Transverse colon (tissue), 4 donors: ENCODE results near the gene MEGF8. TPM values are rescaled to one million over a fixed set of nuclear protein-coding genes. Genes with fewer than 3 reads are reported as not detected.
A peak's percentile ranks its signal among the peaks of the same experiment; 100 is the strongest.

Source experiments
- DNase-seq: peaks from one replicate; pipeline ENCODE4 v3.0.0-alpha.2; 2019
- H3K27ac ChIP-seq, 4 donors: fragments of 200-600 bp; sonication (generic); 2 replicates each; pipeline ENCODE4 v1.5.1; 2016 to 2018; ENCODE audit warnings: inconsistent platforms in 4 of 4
- H3K27me3 ChIP-seq: fragments of 200-600 bp; sonication (generic); 2 replicates; pipeline ENCODE4 v1.5.1; 2017; ENCODE audit warnings: inconsistent platforms
- H3K36me3 ChIP-seq, 4 donors: fragments of 200-600 bp; sonication (generic); 2 replicates each; pipeline ENCODE4 v1.5.1; 2017 to 2019; ENCODE audit warnings: inconsistent platforms in 4 of 4
- H3K4me1 ChIP-seq, 4 donors: fragments of 200-600 bp; sonication (generic); 2 replicates each; pipeline ENCODE4 v1.5.1; 2017 to 2020; ENCODE audit warnings: inconsistent platforms in 4 of 4
- H3K4me3 ChIP-seq, 4 donors: fragments of 200-600 bp; sonication (generic); 1 replicate in 1 of 4; 2 replicates in 3 of 4; pipeline versions ENCODE4 v1.5.1 to v1.6.1; 2017 to 2019; ENCODE audit warnings: inconsistent platforms in 4 of 4
- H3K9me3 ChIP-seq, 2 donors: fragments of 200-600 bp; sonication (generic); 2 replicates each; pipeline ENCODE4 v1.5.1; 2017 to 2019; ENCODE audit warnings: inconsistent platforms in 2 of 2
- CTCF ChIP-seq, 5 experiments: fragments of 200-600 bp in 3 of 5; fragments of 450-650 bp in 2 of 5; sonication (generic) in 3 of 5; IDR thresholded peaks; 1 replicate in 2 of 5; 2 replicates in 3 of 5; pipeline ENCODE4 v1.5.1; 2016 to 2017; ENCODE audit warnings: antibody characterized with exemption in 5 of 5, inconsistent platforms in 3 of 5, mild to moderate bottlenecking in 2 of 5, moderate library complexity in 1 of 5
- EP300 ChIP-seq: sonication (generic); formaldehyde crosslinking; IDR thresholded peaks from one replicate; pipeline ENCODE4 v1.6.1; 2017; ENCODE audit warnings: antibody characterized with exemption, low read depth
- POLR2A ChIP-seq: fragments of 450-650 bp; IDR thresholded peaks from one replicate; pipeline ENCODE4 v1.6.1; 2016; ENCODE audit warnings: antibody characterized with exemption, mild to moderate bottlenecking, moderate library complexity
- POLR2AphosphoS5 ChIP-seq, 3 donors: sonication (generic); formaldehyde crosslinking; IDR thresholded peaks; one replicate each; pipeline ENCODE4 v1.6.1; 2016; ENCODE audit warnings: antibody characterized with exemption in 3 of 3
- WGBS, 2 donors: methylation state at CpG; one replicate each; pipeline ENCODE4 v1.1.5; 2018; ENCODE audit warnings: low coverage in 1 of 2; 5-methylcytosine and 5-hydroxymethylcytosine counted together
- in situ Hi-C, 4 donors: fragments of 200-750 bp; cut with MboI; loops; one replicate each; pipeline versions ENCODE4 v1.15.0 to v1.15.1; 2017; ENCODE audit warnings: low sequenced_read_pairs in 3 of 4, low pct_ligation_motif_present in 1 of 4, low pct_unique_long_range_greater_than_20kb in 1 of 4
- intact Hi-C: fragments of 100-400 bp; cut with DNase I; formaldehyde crosslinking; loops from one replicate; pipeline ENCODE4 v1.15.1; 2023; ENCODE audit warnings: low total_unique reads
- total RNA-seq, 4 donors: library from RNA; depleted of rRNA; stranded (reverse); fragments of >200 nt; gene quantifications; one replicate each; pipeline ENCODE4 v1.1.0, GENCODE V29; 2016

Gene MEGF8
- total RNA-seq, 4 donors from 2014 or later, result 15.3 to 40.4 (median 22.8) TPM

GRCh38 chr19:42277821-42278451, 47.5 kb upstream of the MEGF8 start:
- Histone ChIP-seq H3K36me3 (peaks cover 0 to 12% (median 0%) of the 10 kb centered on the region in 4 donors), H3K4me1 (peaks cover 40 to 71% (median 55%) of the 10 kb centered on the region in 4 donors), H3K27ac (peak overlapping the region; percentile 91 to 99 (median 92)), H3K4me3 (no peak overlapping the region), H3K9me3 (no peaks in the 10 kb centered on the region), H3K27me3 (no peaks in the 10 kb centered on the region)
- no peak for DNase-seq
- intact Hi-C loops (loop anchor here (2.0 kb wide), 1 partner anchor 31 kb away; no protein-coding TSS in a partner anchor), in situ Hi-C loops (no loop called here)
- 17 to 52% methylated on average over 1 to 10 of the region's 10 CpGs for WGBS, 2 donors
- TF ChIP-seq CTCF (IDR thresholded peaks at IDR 0.05) (no peak), POLR2AphosphoS5 (IDR thresholded peaks at IDR 0.05) (no peak), POLR2A (no peak), EP300 (no peak)

- Histone ChIP-seq H3K4me1 (peaks cover 43 to 75% (median 60%) of the 10 kb centered on the region in 4 donors), H3K27me3 (no peaks in the 10 kb centered on the region), H3K4me3 (no peak overlapping the region), H3K9me3 (no peaks in the 10 kb centered on the region), H3K27ac (peak overlapping the region; percentile 91 to 99 (median 92)), H3K36me3 (peaks cover 0 to 11% (median 0%) of the 10 kb centered on the region in 4 donors)
- DNase-seq, result no peak
- intact Hi-C loops, result loop anchor here (2.0 kb wide), 1 partner anchor 32 kb away; no protein-coding TSS in a partner anchor
- in situ Hi-C loops, result no loop called here
- WGBS, 2 donors, result 65 to 69% methylated on average over 4 to 5 of the region's 5 CpGs
- TF ChIP-seq EP300, result no peak
- no peak for TF ChIP-seq POLR2A
- TF ChIP-seq CTCF (IDR thresholded peaks at IDR 0.05), result no peak
- TF ChIP-seq POLR2AphosphoS5 (IDR thresholded peaks at IDR 0.05), result no peak
Measured at GRCh38 chr19:42278452-42279154, 46.8 kb upstream of the MEGF8 start.

GRCh38 chr19:42279155-42279901, 46.1 kb upstream of the MEGF8 start:
- intact Hi-C loops, result loop anchor here (2.0 kb wide), 1 partner anchor 33 kb away; no protein-coding TSS in a partner anchor
- TF ChIP-seq CTCF (IDR thresholded peaks at IDR 0.05) (no peak), EP300 (no peak), POLR2AphosphoS5 (IDR thresholded peaks at IDR 0.05) (no peak), POLR2A (no peak)
- 10 to 23% methylated on average over 6 of the region's 6 CpGs for WGBS, 2 donors
- in situ Hi-C loops, result no loop called here
- H3K27me3 ChIP-seq, result no peaks in the 10 kb centered on the region
- peak overlapping the region; percentile 91 to 99 (median 92) for H3K27ac ChIP-seq
- peaks cover 0 to 4% (median 0%) of the 10 kb centered on the region in 4 donors for H3K36me3 ChIP-seq
- DNase-seq, result no peak
- H3K9me3 ChIP-seq, result no peaks in the 10 kb centered on the region
- peak overlapping the region; percentile 50 to 89 (median 84) for H3K4me3 ChIP-seq
- H3K4me1 ChIP-seq, result peaks cover 43 to 75% (median 60%) of the 10 kb centered on the region in 4 donors
